Measurements from ENCODE around the gene TUBGCP4. TPM values are rescaled to one million over a fixed set of nuclear protein-coding genes. Genes with fewer than 3 reads are reported as not detected.

Gene TUBGCP4
- total and polyA plus RNA-seq, 10 of the 15 experiments (the other 5 are each of a cell fraction or from before 2014, with no cell fraction given): 6.3 to 39.1 (median 24.8) TPM

- no peak for TF ChIP-seq ZBTB40 (IDR thresholded peaks at IDR 0.05; ENCODE audit: borderline replicate concordance)
- no peak for TF ChIP-seq CHD4 (IDR thresholded peaks at IDR 0.05)
- no peak for TF ChIP-seq IRF3 (IDR thresholded peaks at IDR 0.05)
- TF ChIP-seq CTCF (IDR thresholded peaks at IDR 0.05 in 2 of 3, conservative IDR thresholded peaks at IDR 0.05 in 1 of 3; ENCODE audit: control insufficient read depth in 2 of 3, extremely low read depth in 1 of 3, insufficient read depth in 1 of 3, low read depth in 3 of 3, low read length in 3 of 3): no peak
- no peak for TF ChIP-seq EP300 (IDR thresholded peaks at IDR 0.05; ENCODE audit: borderline replicate concordance in 1 of 2, control insufficient read depth in 1 of 2, low read depth in 2 of 2, low read length in 2 of 2)
- no peak for TF ChIP-seq RCOR1 (conservative IDR thresholded peaks at IDR 0.05; ENCODE audit: low read depth, low read length)
- no peak for TF ChIP-seq POLR2AphosphoS2 (IDR thresholded peaks at IDR 0.05; ENCODE audit: low read depth, low read length)
- TF ChIP-seq CEBPZ (IDR thresholded peaks at IDR 0.05; ENCODE audit: low read depth, low read length): no peak
- TF ChIP-seq SMAD1 (IDR thresholded peaks at IDR 0.05; ENCODE audit: low read depth, partially characterized antibody): no peak
- TF ChIP-seq SMARCA5 (IDR thresholded peaks at IDR 0.05): no peak
- TF ChIP-seq RFX5 (IDR thresholded peaks at IDR 0.05; ENCODE audit: low read depth, low read length): no peak
- TF ChIP-seq ZNF207 (IDR thresholded peaks at IDR 0.05; ENCODE audit: borderline replicate concordance): no peak
- TF ChIP-seq ZNF24 (IDR thresholded peaks at IDR 0.05): no peak
These were observed 32.7 kb downstream of the TUBGCP4 start (continued) for GRCh38 chr15:43403616-43404015.

Data from GM12878 (cell line).